Stomach (tissue), 4 donors: ENCODE results near the gene DNTT.

Source experiments
- CTCF ChIP-seq, 7 experiments: fragments of 450-650 bp in 4 of 7; fragments of 200-600 bp in 3 of 7; sonication (generic) in 3 of 7; IDR thresholded peaks; one replicate each; pipeline ENCODE4 v1.5.1; 2016 to 2019; ENCODE audit warnings: antibody characterized with exemption in 7 of 7, control low read depth in 2 of 7, mild to moderate bottlenecking in 1 of 7
- POLR2A ChIP-seq, 4 donors: fragments of 450-650 bp; IDR thresholded peaks; one replicate each; pipeline ENCODE4 v1.6.1; 2016; ENCODE audit warnings: antibody characterized with exemption in 4 of 4, control low read depth in 2 of 4, mild to moderate bottlenecking in 1 of 4, moderate library complexity in 1 of 4

DNA sequence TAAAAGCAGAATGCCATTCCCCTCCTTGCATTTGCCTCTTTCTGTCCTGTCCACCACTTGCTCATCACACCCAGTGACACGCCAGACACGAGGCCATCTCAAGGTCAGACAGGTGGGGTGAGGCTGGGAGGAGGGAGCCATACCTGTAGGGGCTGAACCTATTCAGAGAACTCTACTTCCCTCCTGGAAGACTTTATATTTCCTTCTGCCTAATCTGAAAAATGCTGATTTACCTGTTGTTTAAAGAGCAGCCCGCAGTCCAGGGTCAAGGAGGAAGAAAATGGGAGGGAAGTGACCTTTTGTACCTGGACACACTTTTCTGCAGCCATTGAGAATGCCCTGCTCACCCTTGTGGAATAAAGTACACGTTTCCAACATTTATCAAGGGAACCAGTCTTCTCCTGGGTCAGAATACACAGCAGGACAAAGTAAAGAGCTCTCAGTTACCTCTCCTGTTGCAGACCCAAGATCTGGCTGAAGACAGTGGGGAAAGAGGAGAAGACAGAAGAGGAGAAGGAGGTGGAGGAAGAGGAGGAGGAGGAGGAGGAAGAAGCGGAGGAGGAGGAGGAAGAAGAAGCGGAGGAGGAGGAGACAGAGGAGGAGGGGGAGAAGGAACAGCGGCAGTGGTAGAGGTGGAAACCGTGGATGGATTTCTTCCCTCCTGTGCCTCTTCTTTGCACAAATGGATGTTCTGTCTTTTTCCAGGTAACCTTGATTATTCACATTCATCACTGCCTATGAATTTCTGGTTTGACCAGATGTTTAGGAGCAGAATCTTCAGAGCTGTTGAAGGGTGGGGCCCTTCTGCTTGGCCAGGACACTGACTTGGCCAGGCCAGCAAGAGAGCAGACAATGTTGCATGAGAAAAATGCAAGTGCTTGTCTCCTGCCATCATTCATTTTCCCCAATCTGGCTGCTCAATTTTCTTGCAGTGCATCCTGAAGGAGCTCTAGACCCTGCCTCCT lies 31.6 kb upstream of the DNTT start:
- TF ChIP-seq CTCF (IDR thresholded peaks at IDR 0.05) (no peak), POLR2A (IDR thresholded peaks at IDR 0.05) (no peak)
